ENCODE results near the gene KLRC1.
"Not testable (repeated sequence)": the region's sequence is repeated elsewhere in the genome, so short reads cannot be mapped to it uniquely, and the experiment has no call there.

KLRC1 gene

GRCh38 chr12:10425938-10426337 lies 27.2 kb downstream of the KLRC1 start:
- not testable (repeated sequence) for DNase-seq (ENCODE audit: low read depth); H3K4me3 ChIP-seq (ENCODE audit: low read depth, low read length)

GRCh38 chr12:10424260-10424899 lies 28.8 kb downstream of the KLRC1 start:
- not testable (repeated sequence) for DNase-seq (ENCODE audit: low read depth); H3K4me3 ChIP-seq (ENCODE audit: low read depth, low read length)

GRCh38 chr12:10422159-10422558 lies 31.0 kb downstream of the KLRC1 start:
- not testable (repeated sequence) for H3K4me3 ChIP-seq (ENCODE audit: low read depth, low read length); DNase-seq (ENCODE audit: low read depth)

- not testable (repeated sequence) for DNase-seq (ENCODE audit: low read depth); H3K4me3 ChIP-seq (ENCODE audit: low read depth, low read length)
These were observed 32.8 kb downstream of the KLRC1 start, which contains the start of gene KLRC3 for GRCh38 chr12:10420334-10420733. KLRC3 (minus strand) TSS chr12:10420595; CDS start chr12:10420550, 45 bp downstream.

- peak; percentile 93 for DNase-seq (ENCODE audit: low read depth)
- no peak for TF ChIP-seq CTCF (IDR thresholded peaks at IDR 0.05; ENCODE audit: control insufficient read depth, extremely low read depth, insufficient read depth)
- no peak within 1 kb of the TSS for H3K4me3 ChIP-seq (ENCODE audit: low read depth, low read length)
These were observed 43.8 kb downstream of the KLRC1 start, which contains the start of gene KLRC4 for GRCh38 chr12:10409392-10409791. KLRC4 (minus strand) TSS chr12:10409757; CDS start chr12:10409575, 182 bp downstream.

- no peak for TF ChIP-seq CTCF (IDR thresholded peaks at IDR 0.05; ENCODE audit: control insufficient read depth, extremely low read depth, insufficient read depth)
- no peak for DNase-seq (ENCODE audit: low read depth)
- H3K4me3 ChIP-seq (ENCODE audit: low read depth, low read length) = no peak overlapping the region
These were observed 44.3 kb downstream of the KLRC1 start for GRCh38 chr12:10408842-10409241.

GRCh38 chr12:10406725-10407124 lies 46.5 kb downstream of the KLRC1 start:
- H3K4me3 ChIP-seq (ENCODE audit: low read depth, low read length) = no peak overlapping the region
- TF ChIP-seq CTCF (IDR thresholded peaks at IDR 0.05; ENCODE audit: control insufficient read depth, extremely low read depth, insufficient read depth) = no peak
- no peak for DNase-seq (ENCODE audit: low read depth)

GRCh38 chr12:10405294-10405693 lies 47.9 kb downstream of the KLRC1 start:
- no peak overlapping the region for H3K4me3 ChIP-seq (ENCODE audit: low read depth, low read length)
- DNase-seq (ENCODE audit: low read depth) = no peak
- no peak for TF ChIP-seq CTCF (IDR thresholded peaks at IDR 0.05; ENCODE audit: control insufficient read depth, extremely low read depth, insufficient read depth)

GRCh38 chr12:10404798-10405197 lies 48.4 kb downstream of the KLRC1 start:
- TF ChIP-seq CTCF (IDR thresholded peaks at IDR 0.05; ENCODE audit: control insufficient read depth, extremely low read depth, insufficient read depth) = no peak
- no peak for DNase-seq (ENCODE audit: low read depth)
- H3K4me3 ChIP-seq (ENCODE audit: low read depth, low read length) = no peak overlapping the region
